Endothelial cell (in vitro differentiated cells): ENCODE measurements around the gene NCK2. TPM values are rescaled to one million over a fixed set of nuclear protein-coding genes. Genes with fewer than 3 reads are reported as not detected.

Experiments
- DNase-seq: peaks from one replicate; pipeline ENCODE4 v3.0.0; 2021; ENCODE audit warnings: low spot score
- H3K27ac Mint-ChIP-seq: one replicate; pipeline ENCODE4 v1.8.0; 2021; ENCODE audit warnings: mixed read lengths, inconsistent platforms; ENCODE audit not compliant: unreplicated experiment
- H3K27me3 Mint-ChIP-seq: one replicate; pipeline ENCODE4 v1.8.0; 2021; ENCODE audit warnings: mild to moderate bottlenecking, moderate library complexity, mixed read lengths, inconsistent platforms; ENCODE audit not compliant: unreplicated experiment
- H3K36me3 Mint-ChIP-seq: one replicate; pipeline ENCODE4 v1.8.0; 2021; ENCODE audit warnings: mild to moderate bottlenecking, low read depth, mixed read lengths, inconsistent platforms; ENCODE audit not compliant: unreplicated experiment
- H3K4me1 Mint-ChIP-seq: one replicate; pipeline ENCODE4 v1.8.0; 2021; ENCODE audit warnings: mild to moderate bottlenecking, mixed read lengths, inconsistent platforms; ENCODE audit not compliant: unreplicated experiment
- H3K4me3 Mint-ChIP-seq: one replicate; pipeline ENCODE4 v1.8.0; 2021; ENCODE audit warnings: mild to moderate bottlenecking, mixed read lengths, inconsistent platforms; ENCODE audit not compliant: unreplicated experiment
- H3K9me3 Mint-ChIP-seq: one replicate; pipeline ENCODE4 v1.8.0; 2021; ENCODE audit warnings: mixed read lengths, inconsistent platforms; ENCODE audit not compliant: unreplicated experiment
- CTCF ChIP-seq: fragments of 200-600 bp; sonication (generic); IDR thresholded peaks from one replicate; pipeline ENCODE4 v1.5.0; 2021; ENCODE audit warnings: antibody characterized with exemption; ENCODE audit not compliant: unreplicated experiment
- total RNA-seq: library from RNA; stranded (reverse); fragmentation: NEBNext Ultra II Directional; extraction: Animal tissue kit (Norgen Biotek cat#: 25700); gene quantifications from one replicate; pipeline ENCODE4 v1.2.1, GENCODE V29; 2021; ENCODE audit not compliant: unreplicated experiment

The NCK2 gene
- total RNA-seq, 1 donor from 2014 or later = 93.7 TPM

DNA sequence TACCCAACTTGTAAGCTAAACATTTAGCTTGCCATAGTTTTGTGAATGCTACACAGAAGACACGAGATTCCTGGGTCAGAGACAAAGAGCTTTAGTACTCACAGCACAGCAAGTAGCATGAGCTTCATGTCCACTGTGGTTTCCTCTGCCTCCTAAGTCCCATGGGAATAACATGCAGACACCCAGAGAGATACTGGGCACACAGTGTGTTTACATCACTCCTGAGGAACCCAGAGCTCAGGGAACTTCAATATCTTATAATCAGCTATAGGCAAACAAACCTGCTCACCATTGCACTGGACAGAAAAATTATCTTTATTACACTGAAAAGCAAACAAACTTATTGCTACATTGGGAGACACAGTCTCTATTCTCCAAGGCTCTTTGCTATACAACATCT is 14.5 kb upstream of the NCK2 start:
- DNase-seq = no peak
- no peak for TF ChIP-seq CTCF
- Mint-ChIP-seq H3K4me1 (peaks cover 20% of the 10 kb centered on the region), H3K36me3 (peaks cover 4% of the 10 kb centered on the region), H3K9me3 (no peaks in the 10 kb centered on the region), H3K27ac (no peak overlapping the region), H3K27me3 (peaks cover 2% of the 10 kb centered on the region), H3K4me3 (no peak overlapping the region)

- Mint-ChIP-seq H3K9me3 (no peaks in the 10 kb centered on the region), H3K27me3 (peaks cover 7% of the 10 kb centered on the region), H3K4me3 (no peak overlapping the region), H3K36me3 (peaks cover 4% of the 10 kb centered on the region), H3K27ac (no peak overlapping the region), H3K4me1 (peaks cover 19% of the 10 kb centered on the region)
- TF ChIP-seq CTCF = no peak
- DNase-seq = no peak
Observed at GRCh38 chr2:105731511-105731910, 13.2 kb upstream of the NCK2 start.

DNA sequence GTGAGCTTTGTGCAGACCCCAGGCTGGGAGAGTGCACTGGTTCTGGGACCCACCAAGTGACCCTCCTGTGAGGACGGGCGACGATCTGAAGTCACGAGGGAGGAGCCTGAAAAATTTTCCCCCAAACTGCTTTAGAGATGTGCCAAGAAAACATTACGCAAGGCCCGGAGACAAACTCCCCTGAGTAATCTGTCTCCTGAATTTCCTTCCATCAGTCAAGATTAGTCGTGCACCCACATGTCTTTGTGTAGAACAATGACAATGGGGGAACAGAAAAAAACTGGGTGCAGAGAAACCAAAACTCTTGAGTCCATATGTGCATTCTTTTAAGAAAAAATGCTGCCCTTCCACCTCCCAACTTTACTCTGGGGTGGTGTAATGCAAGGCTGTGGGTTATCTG is 12.6 kb upstream of the NCK2 start:
- Mint-ChIP-seq H3K27me3 (peaks cover 7% of the 10 kb centered on the region), H3K27ac (no peak overlapping the region), H3K9me3 (no peaks in the 10 kb centered on the region), H3K4me3 (no peak overlapping the region), H3K36me3 (no peaks in the 10 kb centered on the region), H3K4me1 (peaks cover 15% of the 10 kb centered on the region)
- TF ChIP-seq CTCF = no peak
- DNase-seq = no peak

DNA sequence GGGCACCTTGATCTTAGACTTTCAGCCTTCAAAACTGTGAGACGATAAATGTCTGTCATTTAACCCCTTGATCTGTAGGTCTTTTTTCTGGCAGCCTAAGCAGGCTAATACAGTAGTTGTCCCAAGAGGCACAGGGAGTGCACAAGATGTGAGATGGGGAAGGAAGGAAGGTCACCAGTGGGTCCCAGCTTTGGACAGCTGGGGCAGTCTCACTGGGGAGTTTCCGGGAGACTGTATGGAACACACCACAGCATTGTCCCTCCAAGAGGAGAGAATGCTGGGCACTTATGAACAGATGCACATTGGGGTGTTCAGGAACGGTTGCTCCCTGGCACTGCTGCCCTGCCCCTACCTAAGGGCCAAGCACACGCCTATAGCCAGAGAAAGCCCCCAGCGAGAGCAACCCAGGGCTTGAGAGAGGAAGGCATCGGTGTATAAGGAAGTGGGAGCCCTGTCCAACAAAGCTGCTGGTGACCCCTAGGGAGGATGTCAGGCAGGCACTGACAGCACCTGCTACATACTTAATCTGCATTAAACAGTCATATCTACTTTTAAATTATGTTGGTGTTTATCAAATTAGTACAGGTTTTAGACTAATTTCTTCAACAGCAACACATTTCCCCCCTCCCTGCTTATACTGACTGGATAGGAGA is 11.6 kb upstream of the NCK2 start:
- Mint-ChIP-seq H3K36me3 (no peaks in the 10 kb centered on the region), H3K4me1 (peaks cover 17% of the 10 kb centered on the region), H3K27me3 (peaks cover 7% of the 10 kb centered on the region), H3K27ac (no peak overlapping the region), H3K9me3 (no peaks in the 10 kb centered on the region), H3K4me3 (no peak overlapping the region)
- no peak for TF ChIP-seq CTCF
- no peak for DNase-seq

GRCh38 chr2:105733875-105734274 is 10.8 kb upstream of the NCK2 start:
- peaks cover 17% of the 10 kb centered on the region for H3K4me1 Mint-ChIP-seq
- DNase-seq = no peak
- no peak overlapping the region for H3K27ac Mint-ChIP-seq
- TF ChIP-seq CTCF = no peak
- H3K27me3 Mint-ChIP-seq = peaks cover 7% of the 10 kb centered on the region
- no peaks in the 10 kb centered on the region for H3K9me3 Mint-ChIP-seq
- no peak overlapping the region for H3K4me3 Mint-ChIP-seq
- H3K36me3 Mint-ChIP-seq = no peaks in the 10 kb centered on the region
